OCI-M2 (cell line): ENCODE measurements around the gene AMOTL2.

Experiments
- DNase-seq: peaks from one replicate; lab custom pipeline; 2025; ENCODE audit not compliant: unreplicated experiment; lab: John Stamatoyannopoulos, UW

Gene AMOTL2

GRCh38 chr3:134380249-134380648, 6.0 kb upstream of the AMOTL2 start:
- DNase-seq: no peak

GRCh38 chr3:134378818-134379217, 4.6 kb upstream of the AMOTL2 start:
- DNase-seq: no peak

GRCh38 chr3:134378384-134378783, 4.1 kb upstream of the AMOTL2 start:
- DNase-seq: no peak

- no peak for DNase-seq
Measured at GRCh38 chr3:134377896-134378295, 3.6 kb upstream of the AMOTL2 start.

GRCh38 chr3:134376786-134377426, 2.7 kb upstream of the AMOTL2 start:
- DNase-seq: no peak

- DNase-seq: no peak
Measured at GRCh38 chr3:134376385-134376765, 2.1 kb upstream of the AMOTL2 start.

- DNase-seq: no peak
Measured at GRCh38 chr3:134375582-134376384, 1.5 kb upstream of the AMOTL2 start.

- DNase-seq: no peak
Measured at GRCh38 chr3:134374791-134375581, 739 bp upstream of the AMOTL2 start.

- DNase-seq: no peak
Measured at GRCh38 chr3:134373271-134374104, 759 bp downstream of the AMOTL2 start.

- no peak for DNase-seq
Measured at GRCh38 chr3:134372396-134373270, 1.6 kb downstream of the AMOTL2 start.

GRCh38 chr3:134371542-134372324, 2.5 kb downstream of the AMOTL2 start:
- DNase-seq: no peak

GRCh38 chr3:134370611-134371531, 3.4 kb downstream of the AMOTL2 start:
- DNase-seq: no peak

GRCh38 chr3:134369861-134370596, 4.2 kb downstream of the AMOTL2 start:
- DNase-seq: no peak

- DNase-seq: no peak
Measured at GRCh38 chr3:134369231-134369741, 5.0 kb downstream of the AMOTL2 start.

- no peak for DNase-seq
Measured at GRCh38 chr3:134368751-134369105, 5.5 kb downstream of the AMOTL2 start.

- DNase-seq: no peak
Measured at GRCh38 chr3:134367869-134368750, 6.1 kb downstream of the AMOTL2 start.
